Astrocyte (in vitro differentiated cells and primary cell): ENCODE data around the gene METTL24. TPM values are rescaled to one million over a fixed set of nuclear protein-coding genes. Genes with fewer than 3 reads are reported as not detected.

Experiments used
- DNase-seq: peaks from one replicate; pipeline ENCODE4 v3.0.0-alpha.2; 2010; ENCODE audit warnings: low read depth
- FAIRE-seq: peaks from 2 replicates; lab custom pipeline; 2011; peaks lifted over from hg19 to GRCh38; lab: Jason Lieb, UNC
- H2AFZ ChIP-seq: 2 replicates; pipeline ENCODE4 v1.6.0; 2012; ENCODE audit warnings: low read depth, low read length, inconsistent platforms
- H3K27ac ChIP-seq: 2 replicates; pipeline ENCODE4 v1.5.1; 2011; ENCODE audit warnings: low read depth, low read length, inconsistent platforms
- H3K27me3 ChIP-seq: 2 replicates; pipeline ENCODE4 v1.6.0; 2011; ENCODE audit warnings: low read length, inconsistent platforms; ENCODE audit not compliant: insufficient read depth
- H3K36me3 ChIP-seq: 2 replicates; pipeline ENCODE4 v1.5.1; 2011; ENCODE audit warnings: low read length, inconsistent platforms; ENCODE audit not compliant: insufficient read depth
- H3K4me1 ChIP-seq: 2 replicates; pipeline ENCODE4 v1.5.1; 2011; ENCODE audit warnings: low read length, inconsistent platforms; ENCODE audit not compliant: insufficient read depth
- H3K4me2 ChIP-seq: 2 replicates; pipeline ENCODE4 v1.6.0; 2012; ENCODE audit warnings: low read length, inconsistent platforms
- H3K4me3 ChIP-seq: 2 replicates; pipeline ENCODE4 v1.5.1; 2011; ENCODE audit warnings: low read depth, mild to moderate bottlenecking, low read length, inconsistent platforms; ENCODE audit not compliant: insufficient read depth
- H3K79me2 ChIP-seq: 2 replicates; pipeline ENCODE4 v1.6.0; 2012; ENCODE audit warnings: mild to moderate bottlenecking, low read length, inconsistent platforms; ENCODE audit not compliant: insufficient read depth
- H3K9ac ChIP-seq: 2 replicates; pipeline ENCODE4 v1.6.0; 2012; ENCODE audit warnings: mild to moderate bottlenecking, low read length, inconsistent platforms
- H3K9me3 ChIP-seq: 2 replicates; pipeline ENCODE4 v1.5.1; 2012; ENCODE audit warnings: low read depth, mild to moderate bottlenecking, low read length, inconsistent platforms; ENCODE audit not compliant: insufficient read depth
- H4K20me1 ChIP-seq: 2 replicates; pipeline ENCODE4 v1.6.0; 2012; ENCODE audit warnings: low read length, inconsistent platforms; ENCODE audit not compliant: insufficient read depth
- H3K27ac Mint-ChIP-seq: one replicate; pipeline ENCODE4 v1.8.0; 2021; ENCODE audit warnings: mild to moderate bottlenecking, mixed read lengths; ENCODE audit not compliant: unreplicated experiment
- H3K27me3 Mint-ChIP-seq: one replicate; pipeline ENCODE4 v1.8.0; 2021; ENCODE audit warnings: low read depth, mixed read lengths; ENCODE audit not compliant: unreplicated experiment
- H3K36me3 Mint-ChIP-seq: one replicate; pipeline ENCODE4 v1.8.0; 2021; ENCODE audit warnings: low read depth, mixed read lengths; ENCODE audit not compliant: unreplicated experiment
- H3K4me1 Mint-ChIP-seq: one replicate; pipeline ENCODE4 v1.8.0; 2021; ENCODE audit warnings: low read depth, mixed read lengths; ENCODE audit not compliant: unreplicated experiment
- H3K4me3 Mint-ChIP-seq: one replicate; pipeline ENCODE4 v1.8.0; 2021; ENCODE audit warnings: mild to moderate bottlenecking, moderate library complexity, mixed read lengths; ENCODE audit not compliant: unreplicated experiment
- H3K9me3 Mint-ChIP-seq: one replicate; pipeline ENCODE4 v1.8.0; 2021; ENCODE audit warnings: mild to moderate bottlenecking, mixed read lengths; ENCODE audit not compliant: unreplicated experiment
- EZH2 ChIP-seq: IDR thresholded peaks from 2 replicates; pipeline ENCODE4 v1.6.1; 2012; ENCODE audit warnings: mild to moderate bottlenecking, low read length, inconsistent platforms; ENCODE audit not compliant: insufficient read depth
- total RNA-seq: library from RNA; stranded (reverse); gene quantifications from 2 replicates; pipeline ENCODE4 v1.2.1, GENCODE V29; 2021
- TF ChIP-seq, protein P1 (sequence below): IDR thresholded peaks from 2 replicates; pipeline ENCODE4 v1.5.1; 2011; ENCODE audit warnings: low read depth, mild to moderate bottlenecking, inconsistent platforms, low read length, moderate library complexity; ENCODE audit not compliant: insufficient read depth

Gene METTL24
- total RNA-seq, 1 donor from 2014 or later = 0.75 TPM

DNA sequence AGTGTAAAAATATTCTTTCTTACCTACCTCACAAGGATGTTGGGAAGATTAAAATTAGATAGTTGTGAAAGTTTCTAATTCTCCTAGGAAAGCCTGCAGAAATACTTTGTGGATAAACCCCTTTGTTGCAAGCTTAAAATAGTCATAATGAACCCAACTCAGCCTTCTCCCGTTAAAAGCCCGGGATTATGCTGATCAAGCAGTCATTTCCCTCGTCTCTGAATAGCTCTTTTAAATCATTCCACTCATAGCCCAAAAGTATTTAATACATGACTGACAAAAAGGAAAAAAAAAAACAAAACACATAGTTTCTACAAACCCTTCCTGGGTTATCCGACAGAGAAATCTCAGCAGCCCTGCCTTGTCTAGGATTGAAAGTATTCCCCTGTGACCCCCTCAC is 10.9 kb upstream of the METTL24 start:
- Mint-ChIP-seq H3K36me3 (no peaks in the 10 kb centered on the region), H3K27ac (no peak overlapping the region), H3K9me3 (no peaks in the 10 kb centered on the region), H3K4me3 (no peak overlapping the region), H3K27me3 (peaks cover 16% of the 10 kb centered on the region), H3K4me1 (peaks cover 3% of the 10 kb centered on the region)
- H3K4me3 ChIP-seq = no peak overlapping the region
- no peaks in the 10 kb centered on the region for H4K20me1 ChIP-seq
- FAIRE-seq (no peak), DNase-seq (no peak)
- H3K4me2 ChIP-seq = no peak overlapping the region
- TF ChIP-seq, protein P1, sequence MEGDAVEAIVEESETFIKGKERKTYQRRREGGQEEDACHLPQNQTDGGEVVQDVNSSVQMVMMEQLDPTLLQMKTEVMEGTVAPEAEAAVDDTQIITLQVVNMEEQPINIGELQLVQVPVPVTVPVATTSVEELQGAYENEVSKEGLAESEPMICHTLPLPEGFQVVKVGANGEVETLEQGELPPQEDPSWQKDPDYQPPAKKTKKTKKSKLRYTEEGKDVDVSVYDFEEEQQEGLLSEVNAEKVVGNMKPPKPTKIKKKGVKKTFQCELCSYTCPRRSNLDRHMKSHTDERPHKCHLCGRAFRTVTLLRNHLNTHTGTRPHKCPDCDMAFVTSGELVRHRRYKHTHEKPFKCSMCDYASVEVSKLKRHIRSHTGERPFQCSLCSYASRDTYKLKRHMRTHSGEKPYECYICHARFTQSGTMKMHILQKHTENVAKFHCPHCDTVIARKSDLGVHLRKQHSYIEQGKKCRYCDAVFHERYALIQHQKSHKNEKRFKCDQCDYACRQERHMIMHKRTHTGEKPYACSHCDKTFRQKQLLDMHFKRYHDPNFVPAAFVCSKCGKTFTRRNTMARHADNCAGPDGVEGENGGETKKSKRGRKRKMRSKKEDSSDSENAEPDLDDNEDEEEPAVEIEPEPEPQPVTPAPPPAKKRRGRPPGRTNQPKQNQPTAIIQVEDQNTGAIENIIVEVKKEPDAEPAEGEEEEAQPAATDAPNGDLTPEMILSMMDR = no peak
- no peak for TF ChIP-seq EZH2
- H3K9ac ChIP-seq = no peak overlapping the region
- H3K27me3 ChIP-seq = peaks cover 44% of the 10 kb centered on the region
- no peaks in the 10 kb centered on the region for H3K9me3 ChIP-seq
- H3K27ac ChIP-seq = no peak overlapping the region
- no peak overlapping the region for H2AFZ ChIP-seq
- H3K4me1 ChIP-seq = no peaks in the 10 kb centered on the region
- no peaks in the 10 kb centered on the region for H3K79me2 ChIP-seq
- H3K36me3 ChIP-seq = no peaks in the 10 kb centered on the region

DNA sequence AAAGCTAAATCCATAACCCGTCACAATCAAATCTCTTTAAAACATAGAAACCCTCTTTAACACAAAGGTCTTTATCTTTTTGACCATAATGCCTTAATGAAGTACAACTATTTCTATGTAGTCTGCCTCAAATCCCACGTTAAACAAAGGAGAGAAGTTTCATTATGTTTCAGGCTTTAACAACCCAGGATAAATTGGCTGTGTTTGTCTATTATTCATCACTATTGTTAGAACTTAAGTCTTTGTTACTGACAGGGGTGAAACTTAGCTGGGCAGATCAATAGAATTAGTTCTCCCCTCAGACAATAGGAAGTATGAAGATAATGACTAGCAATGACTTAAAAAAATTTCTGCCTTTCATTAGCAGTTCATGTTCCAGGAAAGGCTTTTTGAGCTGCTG is 10.1 kb upstream of the METTL24 start:
- H3K27me3 ChIP-seq = peaks cover 44% of the 10 kb centered on the region
- H2AFZ ChIP-seq = no peak overlapping the region
- Mint-ChIP-seq H3K27ac (no peak overlapping the region), H3K36me3 (no peaks in the 10 kb centered on the region), H3K4me3 (no peak overlapping the region), H3K4me1 (peaks cover 3% of the 10 kb centered on the region), H3K27me3 (peaks cover 17% of the 10 kb centered on the region), H3K9me3 (no peaks in the 10 kb centered on the region)
- H3K4me1 ChIP-seq = no peaks in the 10 kb centered on the region
- H3K9me3 ChIP-seq = no peaks in the 10 kb centered on the region
- no peak overlapping the region for H3K27ac ChIP-seq
- no peak overlapping the region for H3K9ac ChIP-seq
- FAIRE-seq = no peak
- H3K4me2 ChIP-seq = no peak overlapping the region
- no peaks in the 10 kb centered on the region for H3K36me3 ChIP-seq
- no peak for DNase-seq
- no peaks in the 10 kb centered on the region for H4K20me1 ChIP-seq
- no peak overlapping the region for H3K4me3 ChIP-seq
- no peaks in the 10 kb centered on the region for H3K79me2 ChIP-seq
- TF ChIP-seq, protein P1 = no peak
- no peak for TF ChIP-seq EZH2

DNA sequence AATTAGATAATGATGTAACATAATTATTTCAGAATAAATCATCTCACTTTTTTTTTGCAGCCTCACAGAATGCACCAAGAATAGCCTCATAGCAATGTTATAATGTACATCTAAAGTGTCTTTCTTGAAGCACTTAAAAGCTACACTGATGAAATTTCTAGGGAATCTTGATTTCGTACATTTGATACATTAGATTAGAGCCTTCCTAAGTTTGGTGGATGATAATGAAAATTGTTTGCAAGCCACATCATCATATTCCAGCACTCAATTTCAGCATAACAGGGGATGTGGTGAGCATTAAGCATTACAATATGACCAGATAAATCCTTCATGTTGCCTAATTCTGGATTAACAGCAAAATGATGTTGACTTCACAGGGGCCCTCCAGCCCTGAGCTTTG is 9.7 kb upstream of the METTL24 start:
- Histone ChIP-seq H3K9ac (no peak overlapping the region), H3K27me3 (peaks cover 44% of the 10 kb centered on the region), H3K36me3 (no peaks in the 10 kb centered on the region), H3K79me2 (no peaks in the 10 kb centered on the region), H3K27ac (no peak overlapping the region), H3K4me3 (no peak overlapping the region), H2AFZ (no peak overlapping the region), H3K4me1 (no peaks in the 10 kb centered on the region), H3K4me2 (no peak overlapping the region), H4K20me1 (no peaks in the 10 kb centered on the region), H3K9me3 (no peaks in the 10 kb centered on the region)
- FAIRE-seq = no peak
- Mint-ChIP-seq H3K9me3 (no peaks in the 10 kb centered on the region), H3K4me1 (peaks cover 3% of the 10 kb centered on the region), H3K27ac (no peak overlapping the region), H3K4me3 (no peak overlapping the region), H3K36me3 (no peaks in the 10 kb centered on the region), H3K27me3 (peaks cover 17% of the 10 kb centered on the region)
- TF ChIP-seq, protein P1 = no peak
- TF ChIP-seq EZH2 = no peak
- DNase-seq = no peak
